Lower lobe of right lung (tissue), 2 donors: Measurements from ENCODE around the gene MED20. TPM values are rescaled to one million over a fixed set of nuclear protein-coding genes. Genes with fewer than 3 reads are reported as not detected.

Source experiments
- ATAC-seq, 2 donors: fragments of 200-7000 bp; cut with Tn5 transposase; one replicate each; pipeline ENCODE4 v1.9.1; 2020 to 2022; ENCODE audit warnings: mild to moderate bottlenecking in 2 of 2, moderate library complexity in 2 of 2
- DNase-seq: peaks from one replicate; pipeline ENCODE4 v3.0.0-alpha.2; 2020
- H3K27ac ChIP-seq: fragments of 200-600 bp; one replicate; pipeline ENCODE4 v1.8.0; 2022
- H3K27me3 ChIP-seq: fragments of 200-600 bp; one replicate; pipeline ENCODE4 v1.8.0; 2022; ENCODE audit warnings: low read depth
- H3K36me3 ChIP-seq: fragments of 200-600 bp; one replicate; pipeline ENCODE4 v1.8.0; 2022; ENCODE audit warnings: mild to moderate bottlenecking
- H3K4me1 ChIP-seq: fragments of 200-600 bp; one replicate; pipeline ENCODE4 v1.8.0; 2022
- H3K4me3 ChIP-seq: fragments of 200-600 bp; one replicate; pipeline ENCODE4 v1.8.0; 2022; ENCODE audit warnings: mild to moderate bottlenecking
- H3K9me3 ChIP-seq: fragments of 200-600 bp; one replicate; pipeline ENCODE4 v1.8.0; 2022
- intact Hi-C: fragments of 100-400 bp; cut with DNase I; formaldehyde crosslinking; loops from one replicate; pipeline ENCODE4 v1.11.0; 2022
- long read RNA-seq: library from polyadenylated mRNA; unstranded; transcript quantifications from one replicate; pipeline ENCODE4 v2.0.0, GENCODE V29; 2021
- total RNA-seq: library from RNA; stranded (reverse); fragmentation: NEBNext Ultra II Directional; extraction: Animal tissue kit (Norgen Biotek cat#: 25700); gene quantifications from one replicate; pipeline ENCODE4 v1.2.1, GENCODE V29; 2021
- TF ChIP-seq, protein P1 (sequence below): fragments of 200-600 bp; IDR thresholded peaks from one replicate; pipeline ENCODE4 v1.8.0; 2022; ENCODE audit warnings: antibody characterized with exemption, mild to moderate bottlenecking
- donor health status: DM: no; HTN: yes; CAD: no; lungs with severe emphysema.

Gene MED20, protein sequence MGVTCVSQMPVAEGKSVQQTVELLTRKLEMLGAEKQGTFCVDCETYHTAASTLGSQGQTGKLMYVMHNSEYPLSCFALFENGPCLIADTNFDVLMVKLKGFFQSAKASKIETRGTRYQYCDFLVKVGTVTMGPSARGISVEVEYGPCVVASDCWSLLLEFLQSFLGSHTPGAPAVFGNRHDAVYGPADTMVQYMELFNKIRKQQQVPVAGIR
- total RNA-seq, result 12.6 TPM
- long read RNA-seq, transcript MED20-201 (4 exons, 2,438 nt), result major isoform, 12 of 14 reads
- long read RNA-seq, partial matches to known transcripts, result 0 of 14 reads
- long read RNA-seq, other reads (novel, unspliced or antisense), result 1 of 14 reads

DNA sequence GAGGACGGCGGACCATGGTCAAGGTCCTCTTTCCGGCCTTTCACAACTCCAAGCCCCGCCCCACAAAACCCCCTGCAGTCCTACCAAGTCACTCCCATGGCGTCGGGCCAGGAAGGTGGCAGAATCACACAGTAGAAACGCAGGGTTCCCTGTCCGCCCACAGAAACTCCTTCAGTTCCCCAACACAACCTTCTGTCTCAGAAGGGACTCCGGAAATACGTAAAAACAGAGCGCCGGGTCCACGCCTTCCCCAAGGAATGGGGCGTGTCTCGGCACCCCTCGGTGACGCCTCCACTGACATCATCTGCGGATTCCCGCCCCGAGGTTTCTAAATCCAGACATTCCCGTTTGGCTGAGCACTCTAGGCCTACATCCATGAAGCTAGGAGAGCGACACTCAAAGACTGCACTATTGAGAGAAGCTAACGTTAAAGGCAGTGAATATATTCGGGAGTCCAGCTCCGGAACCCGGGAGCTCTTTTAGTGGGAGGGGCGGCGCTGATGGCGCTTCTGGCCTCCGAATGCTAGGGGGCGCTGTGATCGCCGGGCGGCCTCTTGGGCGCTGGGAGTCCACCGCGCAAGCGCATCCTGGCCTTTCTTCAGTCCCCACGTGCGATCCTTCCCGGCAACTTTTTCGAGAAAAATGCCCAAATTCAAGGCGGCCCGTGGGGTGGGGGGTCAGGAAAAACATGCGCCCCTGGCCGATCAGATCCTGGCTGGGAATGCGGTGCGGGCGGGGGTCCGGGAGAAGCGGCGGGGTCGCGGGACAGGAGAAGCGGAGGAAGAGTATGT is at the start of gene MED20, which contains the start of gene BYSL:
MED20 (minus strand) TSS at position 219 of the 791 bp plus-strand sequence; CDS start at position 98, 121 bp downstream.
BYSL (plus strand) TSS at position 579 of the 791 bp plus-strand sequence; CDS start at position 643, 64 bp downstream.
- intact Hi-C loops, result no loop called here
- H3K27ac ChIP-seq, result peak within 1 kb of the TSS; percentile 97
- DNase-seq (peak; percentile 93), ATAC-seq (peak; percentile 97 to 99)
- H3K4me1 ChIP-seq, result peaks cover 34% of the 10 kb centered on the region
- TF ChIP-seq, protein P1, sequence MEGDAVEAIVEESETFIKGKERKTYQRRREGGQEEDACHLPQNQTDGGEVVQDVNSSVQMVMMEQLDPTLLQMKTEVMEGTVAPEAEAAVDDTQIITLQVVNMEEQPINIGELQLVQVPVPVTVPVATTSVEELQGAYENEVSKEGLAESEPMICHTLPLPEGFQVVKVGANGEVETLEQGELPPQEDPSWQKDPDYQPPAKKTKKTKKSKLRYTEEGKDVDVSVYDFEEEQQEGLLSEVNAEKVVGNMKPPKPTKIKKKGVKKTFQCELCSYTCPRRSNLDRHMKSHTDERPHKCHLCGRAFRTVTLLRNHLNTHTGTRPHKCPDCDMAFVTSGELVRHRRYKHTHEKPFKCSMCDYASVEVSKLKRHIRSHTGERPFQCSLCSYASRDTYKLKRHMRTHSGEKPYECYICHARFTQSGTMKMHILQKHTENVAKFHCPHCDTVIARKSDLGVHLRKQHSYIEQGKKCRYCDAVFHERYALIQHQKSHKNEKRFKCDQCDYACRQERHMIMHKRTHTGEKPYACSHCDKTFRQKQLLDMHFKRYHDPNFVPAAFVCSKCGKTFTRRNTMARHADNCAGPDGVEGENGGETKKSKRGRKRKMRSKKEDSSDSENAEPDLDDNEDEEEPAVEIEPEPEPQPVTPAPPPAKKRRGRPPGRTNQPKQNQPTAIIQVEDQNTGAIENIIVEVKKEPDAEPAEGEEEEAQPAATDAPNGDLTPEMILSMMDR, result peak; percentile 99
- H3K4me3 ChIP-seq, result peak within 1 kb of the TSS; percentile 73
- H3K9me3 ChIP-seq, result no peaks in the 10 kb centered on the region
- H3K27me3 ChIP-seq, result no peaks in the 10 kb centered on the region
- peaks cover 10% of the 10 kb centered on the region for H3K36me3 ChIP-seq

DNA sequence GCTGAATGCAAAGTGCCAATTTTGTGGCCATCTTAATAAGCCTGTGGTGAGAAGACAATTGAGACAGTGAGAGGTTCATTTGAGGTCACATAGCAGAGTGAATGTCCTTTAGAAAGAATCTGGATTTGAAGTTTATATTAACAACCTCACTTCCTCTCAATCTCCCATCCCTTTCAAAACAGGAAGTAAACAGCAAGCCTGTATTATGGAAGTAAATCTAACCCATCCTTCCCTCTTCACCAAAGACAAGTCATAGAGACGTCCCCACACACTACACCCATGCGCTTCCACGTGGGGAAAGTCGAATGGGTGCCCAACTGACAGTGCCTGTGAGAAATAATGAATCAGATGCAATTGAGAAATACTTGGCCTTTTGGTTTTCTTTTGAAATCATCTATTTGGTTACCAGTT is 49.5 kb upstream of the MED20 start:
- DNase-seq (peak; percentile 77), ATAC-seq (peak; percentile 64 to 79)
- intact Hi-C loops, result no loop called here
- no peak overlapping the region for H3K4me3 ChIP-seq
- no peaks in the 10 kb centered on the region for H3K36me3 ChIP-seq
- H3K27ac ChIP-seq, result peak overlapping the region; percentile 0
- peaks cover 53% of the 10 kb centered on the region for H3K4me1 ChIP-seq
- no peaks in the 10 kb centered on the region for H3K27me3 ChIP-seq
- TF ChIP-seq, protein P1, result no peak
- H3K9me3 ChIP-seq, result no peaks in the 10 kb centered on the region

DNA sequence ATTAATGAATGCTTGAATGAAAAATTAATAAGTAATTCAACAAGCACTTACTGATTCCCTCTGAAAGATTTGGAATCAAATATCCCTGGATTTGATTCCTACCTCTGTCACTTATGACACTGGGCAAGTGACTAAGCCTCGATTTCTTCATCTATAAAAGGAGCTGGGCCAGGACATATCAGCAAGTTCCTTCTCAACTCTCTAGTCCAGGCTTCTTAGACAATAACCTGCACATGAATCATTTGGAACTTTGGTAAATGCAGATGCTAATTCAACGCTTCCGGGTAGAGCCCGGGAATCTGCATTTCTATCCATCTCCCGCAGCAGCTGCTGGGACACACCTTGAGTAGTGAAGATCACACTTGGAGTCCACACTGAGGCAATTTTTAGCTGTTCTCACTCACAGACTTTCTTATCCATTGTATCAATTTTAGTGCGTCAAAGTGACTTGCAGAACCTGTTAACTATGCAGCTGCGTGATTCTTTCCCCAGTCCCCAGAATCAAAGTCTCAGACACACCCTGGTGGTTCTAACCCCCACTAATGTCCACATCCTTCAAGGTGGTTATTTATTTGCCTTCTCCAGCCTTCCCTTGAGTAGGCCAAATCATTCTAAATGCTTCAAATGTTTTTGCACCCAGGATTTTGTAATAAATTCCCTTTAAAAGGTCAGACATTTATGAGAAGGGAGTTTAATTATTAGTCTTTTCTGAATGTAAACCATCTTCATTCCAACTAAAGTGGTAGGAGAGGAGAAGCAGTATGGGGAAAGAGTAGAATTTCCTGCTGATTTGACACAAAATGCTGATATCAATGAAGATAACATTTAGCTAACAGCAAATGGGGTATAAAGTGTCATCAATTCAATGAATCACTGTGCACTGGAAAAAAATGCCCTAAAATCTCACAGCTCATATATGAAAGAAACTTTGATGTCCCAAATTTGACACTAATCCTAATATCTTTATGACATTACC is 46.7 kb upstream of the MED20 start:
- Histone ChIP-seq H3K9me3 (no peaks in the 10 kb centered on the region), H3K27me3 (no peaks in the 10 kb centered on the region), H3K36me3 (no peaks in the 10 kb centered on the region), H3K4me1 (peaks cover 50% of the 10 kb centered on the region), H3K27ac (peak overlapping the region; percentile 43), H3K4me3 (no peak overlapping the region)
- intact Hi-C loops, result no loop called here
- ATAC-seq (peak; percentile 80 to 87), DNase-seq (no peak)
- TF ChIP-seq, protein P1, result no peak

DNA sequence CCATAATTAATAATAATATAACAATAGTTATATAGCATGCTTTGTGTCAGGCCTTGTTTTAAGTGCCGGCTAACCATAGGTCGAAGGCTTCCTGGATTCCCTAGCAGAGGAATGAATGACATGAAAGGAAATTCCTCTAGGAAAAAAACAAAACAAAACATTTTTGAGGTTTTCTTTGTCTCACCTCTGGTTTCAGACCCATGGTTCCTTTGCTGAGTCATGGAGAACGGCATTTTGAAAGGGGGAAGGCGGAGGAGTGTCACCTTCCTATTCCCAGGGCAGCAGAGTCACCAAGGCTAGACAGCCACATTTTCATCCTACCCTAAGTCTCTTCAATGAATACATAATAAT is 46.0 kb upstream of the MED20 start:
- no peak for DNase-seq
- H3K36me3 ChIP-seq, result no peaks in the 10 kb centered on the region
- no peaks in the 10 kb centered on the region for H3K9me3 ChIP-seq
- H3K27ac ChIP-seq, result peak overlapping the region; percentile 43
- peak in 1 of 2 donors; percentile 36 for ATAC-seq
- H3K4me3 ChIP-seq, result no peak overlapping the region
- intact Hi-C loops, result no loop called here
- no peaks in the 10 kb centered on the region for H3K27me3 ChIP-seq
- TF ChIP-seq, protein P1, result no peak
- peaks cover 51% of the 10 kb centered on the region for H3K4me1 ChIP-seq
